ENCODE data around the gene XAGE1B.
"Not testable (repeated sequence)": the region's sequence is repeated elsewhere in the genome, so short reads cannot be mapped to it uniquely, and the experiment has no call there.

Gene XAGE1B, protein sequence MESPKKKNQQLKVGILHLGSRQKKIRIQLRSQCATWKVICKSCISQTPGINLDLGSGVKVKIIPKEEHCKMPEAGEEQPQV

DNA sequence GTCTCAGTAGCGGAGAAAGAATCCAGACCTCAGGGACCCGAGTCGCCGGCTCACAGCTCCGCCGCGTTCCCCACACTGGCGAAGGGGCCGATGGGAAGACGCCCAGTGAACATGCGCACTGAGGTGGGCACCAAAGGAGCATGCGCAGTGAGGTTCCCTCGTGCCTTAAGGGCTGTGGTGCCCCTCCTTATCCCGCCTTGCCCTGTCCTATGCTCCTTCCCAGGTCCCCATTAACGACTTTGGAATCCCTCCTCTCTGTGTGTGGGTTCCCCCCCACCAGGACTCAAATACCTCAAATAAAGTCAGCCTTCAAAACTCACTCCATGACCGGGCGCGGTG, at the start of gene XAGE1B:
XAGE1B (minus strand) TSS at position 77 of the 339 bp plus-strand sequence. CDS start 1,536 bp downstream, outside the sequence.
- DNase-seq = not testable (repeated sequence)

DNA sequence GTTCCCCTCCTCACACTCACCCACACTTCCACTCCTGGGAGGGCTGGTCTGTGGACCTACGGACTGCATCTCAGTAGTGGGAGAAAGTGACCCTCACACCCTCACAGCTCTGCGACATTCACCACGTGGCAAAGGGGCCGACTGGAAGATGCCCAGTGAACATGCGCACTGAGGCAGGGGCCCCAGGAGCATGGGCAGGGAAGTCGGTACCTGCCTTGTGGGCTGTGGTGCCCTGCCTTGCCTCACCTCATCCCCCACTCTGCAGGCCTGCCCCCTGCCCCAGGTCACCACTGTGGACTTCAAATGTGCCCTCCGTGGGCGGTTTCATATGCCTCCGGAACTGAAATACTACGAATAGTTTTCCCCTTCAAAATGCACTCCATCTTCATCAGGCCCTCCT, 46.2 kb upstream of the XAGE1B start:
- no peak for DNase-seq

DNA sequence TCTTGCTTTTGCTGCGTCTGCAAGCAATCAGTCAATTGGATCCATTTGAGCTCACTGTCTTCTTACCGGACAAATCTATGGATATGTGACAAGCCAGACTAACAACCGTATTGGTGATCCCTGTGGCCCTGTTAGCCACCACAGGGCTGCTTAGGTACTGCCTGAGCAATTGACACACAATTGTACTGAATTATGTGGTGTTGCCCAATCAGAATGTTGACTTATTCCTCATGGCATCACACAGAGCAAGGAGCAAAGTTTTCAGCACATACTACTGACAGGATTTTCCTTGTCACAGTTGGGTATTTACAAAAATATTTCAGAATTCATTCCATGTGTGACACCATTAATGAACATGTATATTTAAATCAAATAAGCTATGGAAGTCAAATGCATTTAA, 41.3 kb upstream of the XAGE1B start:
- no peak for DNase-seq

DNA sequence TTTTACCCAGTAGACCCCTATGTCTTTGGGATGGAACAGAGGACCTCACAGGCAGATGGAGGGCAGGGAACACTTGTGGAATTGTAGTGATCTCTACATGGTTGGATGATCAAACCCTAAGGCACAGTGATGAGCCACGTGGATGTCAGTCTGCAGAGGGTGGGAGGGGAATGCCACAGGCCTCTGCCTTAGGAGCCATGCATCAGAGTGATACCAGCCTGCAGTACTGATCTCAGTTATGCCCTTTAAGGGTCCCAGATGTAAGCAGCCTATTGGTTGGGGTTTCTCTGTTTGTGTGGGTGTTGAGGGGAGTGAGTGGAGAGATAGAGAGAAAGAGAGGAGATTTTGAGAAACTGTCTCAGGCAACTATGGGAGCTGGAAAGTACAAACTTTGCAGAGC, 39.9 kb upstream of the XAGE1B start:
- no peak for DNase-seq

DNA sequence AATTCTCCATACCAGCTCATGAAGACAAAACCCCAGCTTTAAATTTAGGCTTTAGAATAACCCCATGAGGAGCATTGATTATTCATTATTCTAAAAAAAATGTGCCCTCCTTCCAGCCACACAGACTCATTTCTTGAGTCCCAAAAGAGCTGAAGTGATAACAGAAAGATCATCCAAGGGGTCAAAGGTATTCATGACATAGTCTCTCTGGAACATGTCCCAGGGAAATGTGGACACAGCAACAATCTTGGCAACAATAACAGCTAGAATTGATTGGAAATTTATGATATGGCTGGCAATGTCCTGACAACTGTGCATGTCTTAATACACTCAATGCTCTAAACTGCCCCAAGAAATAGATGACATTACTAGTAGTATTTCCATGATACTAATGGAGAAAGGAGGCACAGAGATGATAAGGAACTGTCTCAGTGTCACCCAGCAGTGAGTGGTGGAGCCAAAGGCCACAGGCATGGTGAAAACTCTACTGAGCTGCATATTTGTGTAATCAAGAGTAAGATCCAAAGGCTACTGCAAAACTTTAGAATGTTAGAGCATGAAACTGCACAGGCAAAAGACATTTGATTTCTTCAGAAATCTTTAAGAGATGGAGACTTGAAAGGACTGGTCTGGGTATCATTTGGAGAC, 37.3 kb upstream of the XAGE1B start:
- no peak for DNase-seq

DNA sequence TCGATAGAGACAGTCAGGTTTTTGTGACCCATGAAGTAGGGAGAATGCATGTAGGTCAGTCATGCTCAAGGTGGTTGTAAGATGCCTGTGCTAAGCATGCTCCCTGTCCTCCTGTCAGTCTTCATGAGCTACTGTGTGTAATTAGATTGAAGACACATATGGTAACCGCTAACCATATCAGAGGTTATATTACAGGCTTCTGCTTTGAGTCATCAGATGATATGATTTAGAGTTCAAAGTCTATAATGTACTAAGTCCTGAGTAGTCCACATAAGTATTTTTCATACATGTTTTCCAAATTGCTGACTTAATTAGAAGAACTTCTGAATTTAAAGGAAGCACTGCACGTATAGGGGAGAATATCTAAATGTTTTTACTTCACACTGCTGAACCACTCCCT, 31.9 kb upstream of the XAGE1B start:
- DNase-seq = not testable (repeated sequence)

DNA sequence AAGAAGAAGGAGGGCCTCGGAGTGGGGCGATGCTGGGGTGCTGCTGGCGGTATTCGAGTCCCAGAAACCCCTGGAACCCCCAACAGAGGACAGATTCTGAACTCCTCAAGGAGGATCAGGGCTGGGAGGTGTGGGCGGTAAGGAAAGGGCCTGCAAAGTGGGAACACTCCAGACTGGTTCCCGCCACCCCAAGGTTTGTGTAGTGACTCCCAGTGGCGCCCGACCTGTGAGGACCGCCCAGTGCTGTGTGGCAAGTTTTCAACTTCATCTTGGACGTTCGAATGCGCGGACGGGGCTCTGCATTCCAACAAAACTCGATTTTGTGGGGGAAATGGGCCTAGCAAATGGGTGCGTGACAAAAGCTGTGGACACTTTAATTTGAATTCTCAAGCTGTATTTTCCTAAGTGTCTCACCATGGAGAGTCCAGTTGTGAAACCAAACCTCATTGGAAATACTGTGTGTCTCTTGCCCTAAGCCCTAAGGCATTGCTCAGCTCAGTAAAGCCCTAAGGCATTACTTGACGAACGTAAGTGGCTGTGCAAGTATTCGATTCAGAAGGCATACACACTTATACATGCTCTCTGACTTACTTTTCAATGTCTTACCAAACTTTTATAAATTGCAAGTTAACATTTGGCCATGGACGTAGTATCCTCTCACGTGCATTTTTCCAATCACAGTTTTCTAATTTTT, 27.4 kb upstream of the XAGE1B start:
- no peak for DNase-seq

DNA sequence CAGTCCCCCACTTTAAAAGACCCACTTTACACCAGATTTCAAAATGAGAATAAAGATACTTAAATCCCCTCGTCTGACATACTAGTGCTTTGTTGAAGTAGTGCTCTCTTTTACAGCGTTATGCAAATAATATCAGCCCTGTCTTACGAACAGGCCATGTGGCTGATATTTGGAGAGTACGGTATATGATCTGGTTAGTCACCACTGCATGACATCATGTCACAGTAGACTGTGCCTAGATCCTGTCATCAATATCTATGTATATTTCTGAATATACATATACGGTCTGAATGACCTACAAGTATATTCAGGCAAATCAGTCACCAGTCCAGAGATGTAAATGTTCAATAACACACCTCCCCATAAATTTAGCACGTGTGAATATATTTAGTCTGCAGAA, 25.4 kb upstream of the XAGE1B start:
- DNase-seq = no peak

DNA sequence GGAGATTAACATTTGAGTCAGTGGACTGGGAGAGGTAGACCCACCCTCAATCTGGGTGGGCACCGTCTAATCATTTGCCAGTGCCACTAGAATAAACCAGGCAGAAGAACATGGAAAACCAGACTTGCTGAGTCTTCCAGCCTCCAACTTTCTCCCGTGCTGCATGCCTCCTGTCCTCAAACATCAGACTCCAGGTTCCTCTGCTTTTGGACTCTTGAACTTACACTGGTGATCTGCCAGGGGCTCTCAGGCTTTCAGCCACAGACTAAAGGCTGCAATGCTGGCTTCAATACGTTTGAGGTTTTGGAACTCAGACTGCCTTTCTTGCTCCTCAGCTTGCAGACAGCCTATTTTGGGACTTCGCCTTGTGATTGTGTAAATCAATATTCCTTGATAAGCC, 24.2 kb upstream of the XAGE1B start:
- DNase-seq = not testable (repeated sequence)

DNA sequence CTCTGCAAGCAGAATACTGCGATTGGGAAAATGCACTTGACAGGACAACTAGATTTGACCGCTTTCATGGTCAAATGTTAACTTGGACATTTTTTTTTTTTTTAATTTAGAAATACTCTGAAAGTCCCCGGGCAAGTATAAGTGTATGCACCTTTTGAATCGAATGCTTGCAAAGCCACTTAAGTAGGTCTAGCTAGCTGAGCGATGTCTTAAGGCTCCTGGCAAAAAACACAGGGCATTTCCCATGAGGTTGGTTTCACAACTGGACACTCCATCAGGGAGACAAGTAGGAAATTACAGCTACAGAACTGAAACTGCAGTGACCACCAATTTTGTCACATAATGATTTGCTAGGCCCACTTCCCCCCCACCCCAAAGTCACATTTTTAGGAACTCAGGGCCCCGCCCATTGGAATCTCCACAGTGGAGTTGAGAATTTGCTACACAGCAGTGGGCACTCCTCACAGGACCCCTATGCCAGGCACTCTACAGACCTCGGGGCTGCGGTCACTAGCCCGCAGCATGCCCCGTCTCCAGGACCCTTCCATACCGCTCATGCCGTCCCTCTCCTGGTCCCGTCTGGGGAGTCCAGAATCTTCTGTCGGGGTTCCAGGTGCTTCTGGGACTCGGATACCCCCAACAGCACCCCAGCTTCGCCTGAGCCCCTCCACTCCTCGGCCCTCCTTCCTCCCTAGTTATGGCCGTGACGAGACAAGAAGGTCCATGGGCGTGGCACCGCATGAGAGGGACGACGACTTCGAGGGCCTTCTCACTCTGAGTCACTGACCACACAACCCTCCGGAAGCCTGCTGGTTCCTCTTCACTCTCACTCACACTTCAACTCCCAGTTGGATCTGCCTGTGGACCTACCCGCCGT, 515 bp downstream of the XAGE1B start:
- DNase-seq = not testable (repeated sequence)

DNA sequence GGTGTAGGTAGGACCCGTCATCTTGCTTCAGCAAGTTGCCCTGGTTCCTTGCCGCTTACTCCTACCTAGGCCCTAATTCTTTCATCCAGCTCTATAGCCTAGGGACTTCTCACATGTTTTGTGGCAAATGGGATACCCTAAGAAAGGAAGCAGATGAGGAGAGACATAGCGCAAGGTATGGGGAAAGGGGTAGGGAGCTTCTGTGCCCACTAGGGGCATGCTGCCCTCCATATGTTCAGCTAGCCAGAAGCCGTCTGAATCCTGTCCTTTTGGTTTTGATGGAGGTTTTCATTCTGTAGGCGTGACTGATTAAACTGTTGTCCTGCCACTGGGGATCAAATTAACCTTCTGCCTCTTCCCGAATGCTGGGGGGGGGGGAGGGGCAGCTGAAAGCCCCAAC, 5.7 kb downstream of the XAGE1B start:
- not testable (repeated sequence) for DNase-seq

DNA sequence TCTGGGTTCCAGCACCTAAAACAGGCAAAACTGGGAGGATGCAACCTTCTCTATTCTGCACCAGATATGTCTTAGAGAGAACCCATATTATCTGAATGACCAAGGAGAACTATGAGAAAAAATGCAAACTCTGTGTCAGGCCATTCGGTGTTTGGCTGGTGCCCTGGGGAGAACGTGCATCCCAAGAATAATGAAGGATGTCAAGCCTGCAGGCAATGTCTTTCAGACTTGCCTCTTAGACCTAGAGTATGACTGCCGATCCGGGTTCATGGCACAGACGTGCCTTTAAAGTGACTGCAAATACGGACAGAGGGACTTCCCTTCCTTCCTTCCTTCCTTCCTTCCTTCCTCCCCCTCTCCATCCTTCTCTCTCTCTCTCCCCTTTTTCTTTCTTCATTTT, 6.9 kb downstream of the XAGE1B start:
- no peak for DNase-seq

DNA sequence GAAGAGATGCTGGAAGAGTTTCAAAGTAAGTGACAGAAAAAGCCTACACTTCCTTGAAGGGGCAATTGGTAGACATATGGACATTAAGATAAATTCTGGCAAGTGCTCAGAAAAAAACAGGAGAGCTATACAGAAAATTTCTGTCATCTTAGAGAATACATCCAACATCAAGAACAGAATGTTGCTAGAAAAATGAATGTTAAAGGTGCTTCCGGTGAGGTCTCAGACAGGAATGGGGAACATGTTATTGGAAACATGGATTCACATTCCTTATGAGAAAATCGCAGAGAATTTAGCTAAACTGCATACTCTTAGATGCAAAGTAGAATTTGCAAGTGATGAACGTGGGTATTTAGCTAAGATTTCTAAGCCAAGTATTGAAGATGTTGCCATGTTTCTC, 9.5 kb downstream of the XAGE1B start:
- DNase-seq = no peak

DNA sequence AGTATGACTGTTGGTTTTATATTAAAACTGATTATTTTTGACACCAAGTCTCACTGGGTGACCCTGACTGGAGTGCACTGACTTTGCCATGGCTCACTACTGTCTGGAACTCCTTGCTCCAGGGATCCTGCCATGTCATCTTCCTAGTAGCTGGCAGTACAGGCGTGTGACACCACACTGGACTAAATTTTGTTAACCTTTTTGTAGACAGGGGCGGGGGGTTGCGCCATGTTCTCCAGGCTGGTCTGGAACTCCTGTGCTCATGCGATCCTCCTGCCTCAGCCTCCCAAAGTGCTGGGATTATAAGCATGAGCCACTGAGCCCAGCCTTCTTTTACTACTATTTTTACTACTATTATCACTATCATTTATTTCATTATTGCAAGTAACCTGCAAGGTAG, 12.3 kb downstream of the XAGE1B start:
- no peak for DNase-seq

DNA sequence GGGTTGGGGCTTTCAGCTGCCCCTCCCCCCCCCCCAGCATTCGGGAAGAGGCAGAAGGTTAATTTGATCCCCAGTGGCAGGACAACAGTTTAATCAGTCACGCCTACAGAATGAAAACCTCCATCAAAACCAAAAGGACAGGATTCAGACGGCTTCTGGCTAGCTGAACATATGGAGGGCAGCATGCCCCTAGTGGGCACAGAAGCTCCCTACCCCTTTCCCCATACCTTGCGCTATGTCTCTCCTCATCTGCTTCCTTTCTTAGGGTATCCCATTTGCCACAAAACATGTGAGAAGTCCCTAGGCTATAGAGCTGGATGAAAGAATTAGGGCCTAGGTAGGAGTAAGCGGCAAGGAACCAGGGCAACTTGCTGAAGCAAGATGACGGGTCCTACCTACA, 15.5 kb downstream of the XAGE1B start:
- DNase-seq = not testable (repeated sequence)

DNA sequence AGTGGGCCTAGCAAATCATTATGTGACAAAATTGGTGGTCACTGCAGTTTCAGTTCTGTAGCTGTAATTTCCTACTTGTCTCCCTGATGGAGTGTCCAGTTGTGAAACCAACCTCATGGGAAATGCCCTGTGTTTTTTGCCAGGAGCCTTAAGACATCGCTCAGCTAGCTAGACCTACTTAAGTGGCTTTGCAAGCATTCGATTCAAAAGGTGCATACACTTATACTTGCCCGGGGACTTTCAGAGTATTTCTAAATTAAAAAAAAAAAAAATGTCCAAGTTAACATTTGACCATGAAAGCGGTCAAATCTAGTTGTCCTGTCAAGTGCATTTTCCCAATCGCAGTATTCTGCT, 20.5 kb downstream of the XAGE1B start:
- not testable (repeated sequence) for DNase-seq

DNA sequence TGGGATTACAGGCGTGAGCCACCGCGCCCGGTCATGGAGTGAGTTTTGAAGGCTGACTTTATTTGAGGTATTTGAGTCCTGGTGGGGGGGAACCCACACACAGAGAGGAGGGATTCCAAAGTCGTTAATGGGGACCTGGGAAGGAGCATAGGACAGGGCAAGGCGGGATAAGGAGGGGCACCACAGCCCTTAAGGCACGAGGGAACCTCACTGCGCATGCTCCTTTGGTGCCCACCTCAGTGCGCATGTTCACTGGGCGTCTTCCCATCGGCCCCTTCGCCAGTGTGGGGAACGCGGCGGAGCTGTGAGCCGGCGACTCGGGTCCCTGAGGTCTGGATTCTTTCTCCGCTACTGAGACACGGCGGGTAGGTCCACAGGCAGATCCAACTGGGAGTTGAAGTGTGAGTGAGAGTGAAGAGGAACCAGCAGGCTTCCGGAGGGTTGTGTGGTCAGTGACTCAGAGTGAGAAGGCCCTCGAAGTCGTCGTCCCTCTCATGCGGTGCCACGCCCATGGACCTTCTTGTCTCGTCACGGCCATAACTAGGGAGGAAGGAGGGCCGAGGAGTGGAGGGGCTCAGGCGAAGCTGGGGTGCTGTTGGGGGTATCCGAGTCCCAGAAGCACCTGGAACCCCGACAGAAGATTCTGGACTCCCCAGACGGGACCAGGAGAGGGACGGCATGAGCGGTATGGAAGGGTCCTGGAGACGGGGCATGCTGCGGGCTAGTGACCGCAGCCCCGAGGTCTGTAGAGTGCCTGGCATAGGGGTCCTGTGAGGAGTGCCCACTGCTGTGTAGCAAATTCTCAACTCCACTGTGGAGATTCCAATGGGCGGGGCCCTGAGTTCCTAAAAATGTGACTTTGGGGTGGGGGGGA, 21.1 kb downstream of the XAGE1B start, which contains the start of gene XAGE1A:
XAGE1A (plus strand) TSS at position 264 of the 874 bp plus-strand sequence. CDS start 1,554 bp downstream, outside the sequence.
- DNase-seq = not testable (repeated sequence)

DNA sequence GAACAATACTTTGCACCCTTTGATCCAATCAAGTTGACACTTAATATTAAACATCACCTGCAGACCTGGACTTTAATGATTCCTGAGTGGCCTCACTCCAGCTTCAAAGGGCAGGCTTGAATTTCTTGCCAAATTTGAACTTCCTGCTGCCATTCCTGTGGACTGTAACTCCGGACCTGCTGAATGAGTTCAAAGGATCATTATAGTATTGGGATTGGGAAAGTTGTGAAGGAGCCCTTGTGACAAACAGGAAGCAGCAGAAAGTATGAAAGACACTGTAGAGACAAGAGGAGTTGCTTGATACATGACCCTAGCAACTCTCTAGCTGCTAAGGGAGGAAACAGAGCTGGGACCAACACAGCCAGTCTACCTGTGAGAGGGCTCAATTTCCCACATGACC, 45.6 kb downstream of the XAGE1B start:
- DNase-seq = not testable (repeated sequence)
